GM19463 (cell line): Measurements from ENCODE around the gene PDE6G.

Source experiments
- ATAC-seq: cut with Tn5 transposase; IDR thresholded peaks from one replicate; pipeline ENCODE4 v1.9.1; 2021; ENCODE audit warnings: mild to moderate bottlenecking, moderate library complexity; ENCODE audit not compliant: unreplicated experiment

The PDE6G gene

GRCh38 chr17:81664051-81664470 lies 7.7 kb upstream of the PDE6G start:
- ATAC-seq, result no peak

DNA sequence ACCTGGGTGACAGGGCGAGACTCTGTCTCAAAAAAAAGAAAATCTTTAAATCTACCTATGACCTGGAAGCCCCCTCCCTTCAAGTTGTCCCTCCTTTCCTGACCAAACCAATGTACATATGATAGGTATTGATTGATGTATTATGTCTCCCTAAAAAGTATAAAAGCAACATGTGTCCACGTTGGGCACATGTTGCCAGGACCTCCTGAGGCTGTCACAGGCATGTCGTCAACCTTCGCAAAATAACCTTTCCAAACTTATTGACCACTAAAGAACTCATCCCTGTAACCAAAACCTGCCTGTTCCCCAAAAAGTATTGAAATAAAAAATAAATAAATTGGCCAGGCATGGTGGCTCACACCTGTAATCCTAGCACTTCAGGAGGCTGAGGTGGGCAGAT lies 5.7 kb upstream of the PDE6G start:
- no peak for ATAC-seq

GRCh38 chr17:81660441-81660840 lies 4.1 kb upstream of the PDE6G start:
- ATAC-seq, result no peak

DNA sequence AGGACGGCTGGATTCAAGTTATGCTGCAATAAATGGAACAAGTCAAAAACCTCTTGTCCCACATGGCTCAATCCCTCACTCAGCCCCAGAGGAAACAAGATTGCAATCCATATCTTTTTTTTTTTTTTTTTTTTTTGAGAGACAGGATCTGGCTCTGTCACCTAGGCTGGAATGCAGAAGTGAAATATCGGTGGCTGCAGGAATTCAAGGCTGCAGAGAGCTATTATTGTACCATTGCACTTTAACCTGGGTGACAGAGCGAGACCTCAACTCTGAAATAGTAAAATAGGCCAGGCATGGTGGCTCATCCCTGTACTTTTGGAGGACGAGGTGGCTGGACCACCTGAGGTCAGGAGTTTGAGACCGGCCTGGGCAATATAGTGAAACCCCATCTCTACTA lies 2.7 kb upstream of the PDE6G start:
- no peak for ATAC-seq

GRCh38 chr17:81656835-81657234 lies 493 bp upstream of the PDE6G start:
- no peak for ATAC-seq

DNA sequence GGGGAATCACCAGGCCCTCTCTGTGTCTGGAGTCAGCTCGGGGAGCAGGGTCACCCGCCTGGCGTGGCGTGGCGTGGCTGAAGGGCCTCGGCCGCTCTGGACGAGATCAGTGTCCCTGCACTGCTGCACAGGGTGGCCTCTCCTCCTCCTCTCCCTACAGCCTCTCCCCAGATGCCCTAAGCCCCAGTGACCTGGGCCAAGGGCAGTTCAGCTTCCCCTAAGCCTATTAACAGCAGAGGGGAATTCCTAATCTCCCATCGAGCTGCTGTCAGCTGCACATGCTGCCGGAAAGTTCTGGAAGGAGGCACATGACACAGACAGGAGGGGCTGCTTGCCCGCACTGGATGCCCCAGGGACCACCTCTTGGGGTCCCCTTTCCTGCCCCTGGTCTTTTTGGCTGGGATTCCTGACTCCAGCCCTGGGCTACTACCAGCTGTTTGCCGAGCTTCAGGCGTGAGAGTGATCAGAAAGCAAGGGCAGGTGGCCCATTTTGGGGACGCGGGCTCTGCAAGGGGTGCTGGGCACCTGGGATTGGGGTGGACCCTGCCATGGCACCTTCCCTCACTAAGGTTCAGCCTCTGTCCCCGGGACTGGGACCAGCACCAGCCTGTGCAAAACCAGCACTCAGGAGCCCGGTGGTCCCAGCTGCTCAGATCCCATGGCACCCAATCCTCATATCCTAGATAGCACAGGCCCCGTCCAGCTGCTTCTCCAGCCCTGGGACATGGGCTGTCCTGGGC lies 794 bp downstream of the PDE6G start:
- ATAC-seq, result no peak

- no peak for ATAC-seq
Measured at GRCh38 chr17:81652906-81653771, 3.2 kb downstream of the PDE6G start.

- ATAC-seq, result no peak
Measured at GRCh38 chr17:81651692-81652091, 4.7 kb downstream of the PDE6G start.

- ATAC-seq, result no peak
Measured at GRCh38 chr17:81650951-81651350, 5.4 kb downstream of the PDE6G start.

- no peak for ATAC-seq
Measured at GRCh38 chr17:81648707-81649085, 7.6 kb downstream of the PDE6G start.

DNA sequence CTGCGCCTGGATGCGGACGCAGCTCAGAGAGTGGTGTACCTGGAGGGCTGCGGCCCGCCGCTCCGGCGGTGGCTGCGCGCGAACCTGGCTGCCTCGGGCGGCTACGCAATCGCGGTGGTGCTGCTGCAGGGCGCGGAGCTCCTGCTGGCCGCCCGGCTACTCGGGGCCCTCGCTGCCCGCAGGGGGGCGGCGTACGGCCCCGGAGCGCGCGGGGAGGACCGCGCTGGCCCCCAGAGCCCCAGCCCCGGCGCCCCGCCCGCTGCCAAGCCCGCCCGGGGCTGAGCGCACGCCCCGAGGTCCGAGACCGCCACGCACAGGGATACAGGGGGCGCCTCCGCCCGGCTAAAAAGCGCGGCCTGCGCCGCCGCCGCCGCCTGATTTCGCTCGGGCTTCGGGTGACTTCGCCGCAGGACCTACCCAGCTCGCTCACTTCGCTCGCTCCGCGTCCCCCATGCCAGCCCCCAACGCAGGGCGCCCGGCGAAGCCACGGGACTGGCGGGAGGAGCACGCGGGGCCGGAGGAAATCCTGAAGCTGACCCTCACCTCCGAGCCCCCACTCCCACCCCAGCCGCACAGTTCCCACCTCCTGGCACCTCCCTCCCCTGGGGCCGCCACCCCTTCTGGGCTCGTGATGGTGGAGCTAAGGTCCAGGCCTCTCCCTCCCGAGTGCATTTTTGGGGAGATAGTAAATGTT lies 8.2 kb downstream of the PDE6G start:
- no peak for ATAC-seq

- ATAC-seq, result no peak
Measured at GRCh38 chr17:81647640-81648012, 8.7 kb downstream of the PDE6G start.

GRCh38 chr17:81646869-81647600 lies 9.3 kb downstream of the PDE6G start:
- ATAC-seq, result no peak

GRCh38 chr17:81644976-81645952 lies 11.1 kb downstream of the PDE6G start:
- no peak for ATAC-seq

- no peak for ATAC-seq
Measured at GRCh38 chr17:81644496-81644895, 11.8 kb downstream of the PDE6G start.

- no peak for ATAC-seq
Measured at GRCh38 chr17:81641825-81642489, 14.4 kb downstream of the PDE6G start.

DNA sequence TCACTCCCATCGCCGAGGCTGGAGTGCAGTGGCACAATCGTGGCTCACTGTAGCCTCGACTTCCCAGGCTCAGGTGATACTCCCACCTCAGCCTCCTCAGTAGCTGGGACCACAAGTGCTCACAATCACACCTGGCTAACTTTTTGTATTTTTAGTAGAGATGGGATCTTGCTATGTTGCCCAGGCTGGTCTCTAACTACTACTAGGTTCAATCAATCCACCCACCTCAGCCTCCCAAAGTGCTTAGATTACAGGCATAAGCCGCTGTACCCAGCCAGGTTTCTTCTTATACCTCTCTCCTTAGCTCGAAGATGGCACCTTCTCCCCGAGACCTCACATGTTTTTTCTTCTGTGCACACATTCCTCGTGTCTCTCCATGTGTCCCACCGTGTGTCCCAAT lies 16.3 kb downstream of the PDE6G start:
- ATAC-seq, result no peak

DNA sequence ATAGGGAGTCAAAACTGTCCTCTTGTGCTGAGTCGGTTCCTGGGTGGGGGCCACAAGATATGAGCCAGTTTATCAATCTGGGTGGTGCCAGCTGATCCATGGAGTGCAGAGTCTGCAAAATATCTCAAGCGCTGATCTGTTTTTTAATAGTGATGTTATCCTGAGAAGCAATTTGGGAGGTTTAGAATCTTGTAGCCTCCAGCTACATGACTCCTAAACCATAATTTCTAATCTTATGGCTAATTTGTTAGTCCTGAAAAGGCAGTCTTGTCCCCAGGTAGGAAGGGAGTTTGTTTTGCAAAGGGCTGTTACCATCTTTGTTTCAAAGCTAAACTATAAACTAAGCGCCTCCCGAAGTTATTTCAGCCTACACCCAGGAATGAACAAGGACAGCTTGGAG lies 17.7 kb downstream of the PDE6G start:
- no peak for ATAC-seq
